Measurements from ENCODE around the gene ACOXL.

GRCh38 chr2:111157071-111157661 lies 424.8 kb downstream of the ACOXL start:
- TF ChIP-seq CTCF (IDR thresholded peaks at IDR 0.05) (no peak), POLR2A (IDR thresholded peaks at IDR 0.05) (no peak)

Data from esophagus squamous epithelium (tissue), 4 donors.